Mesendoderm (in vitro differentiated cells): ENCODE data around the gene KCNJ6.
"Not testable (repeated sequence)": the region's sequence is repeated elsewhere in the genome, so short reads cannot be mapped to it uniquely, and the experiment has no call there.

Experiments
- DNase-seq: peaks from one replicate; pipeline ENCODE4 v3.0.0; 2013
- H2AK5ac ChIP-seq: 2 replicates; pipeline ENCODE4 v1.6.1; 2013; ENCODE audit warnings: low read length, inconsistent platforms
- H2BK120ac ChIP-seq: 2 replicates; pipeline ENCODE4 v1.6.1; 2013; ENCODE audit warnings: low read depth, mild to moderate bottlenecking, low read length, moderate library complexity, mixed read lengths
- H2BK15ac ChIP-seq: replicated peaks from 2 replicates; pipeline ENCODE4 v1.6.1; 2013; ENCODE audit warnings: low read depth, mild to moderate bottlenecking, moderate library complexity
- H2BK5ac ChIP-seq: 2 replicates; pipeline ENCODE4 v1.6.1; 2013; ENCODE audit warnings: low read length, inconsistent platforms
- H3K18ac ChIP-seq: 2 replicates; pipeline ENCODE4 v1.6.1; 2013; ENCODE audit warnings: mild to moderate bottlenecking, low read length, mixed read lengths
- H3K23ac ChIP-seq: one replicate; pipeline ENCODE4 v1.6.1; 2013; ENCODE audit warnings: low read length
- H3K27ac ChIP-seq: 2 replicates; pipeline ENCODE4 v1.5.1; 2013; ENCODE audit warnings: low read depth, mild to moderate bottlenecking, inconsistent platforms, low read length, moderate library complexity
- H3K27me3 ChIP-seq: 2 replicates; pipeline ENCODE4 v1.6.1; 2013; ENCODE audit warnings: low read length, control low read depth, mild to moderate bottlenecking, inconsistent platforms; ENCODE audit not compliant: insufficient read depth, poor library complexity
- H3K36me3 ChIP-seq: 2 replicates; pipeline ENCODE4 v1.6.1; 2013; ENCODE audit warnings: low read length, inconsistent platforms; ENCODE audit not compliant: control insufficient read depth, insufficient read depth
- H3K4ac ChIP-seq: one replicate; pipeline ENCODE4 v1.6.1; 2013; ENCODE audit warnings: low read depth, mild to moderate bottlenecking, low read length, moderate library complexity
- H3K4me1 ChIP-seq: 2 replicates; pipeline ENCODE4 v1.6.1; 2013; ENCODE audit warnings: low read depth, low read length, inconsistent platforms; ENCODE audit not compliant: control insufficient read depth
- H3K4me2 ChIP-seq: 2 replicates; pipeline ENCODE4 v1.6.1; 2013; ENCODE audit warnings: low read length
- H3K4me3 ChIP-seq: 2 replicates; pipeline ENCODE4 v1.5.1; 2013; ENCODE audit warnings: mild to moderate bottlenecking, low read length
- H3K56ac ChIP-seq: one replicate; pipeline ENCODE4 v1.6.1; 2013; ENCODE audit warnings: low read length
- H3K79me1 ChIP-seq: 2 replicates; pipeline ENCODE4 v1.6.1; 2013; ENCODE audit warnings: low read length, inconsistent platforms
- H3K79me2 ChIP-seq: 2 replicates; pipeline ENCODE4 v1.6.1; 2013; ENCODE audit warnings: mild to moderate bottlenecking, low read length; ENCODE audit not compliant: control insufficient read depth, insufficient read depth
- H3K9ac ChIP-seq: 2 replicates; pipeline ENCODE4 v1.6.1; 2013; ENCODE audit warnings: low read length, inconsistent platforms
- H4K5ac ChIP-seq: one replicate; pipeline ENCODE4 v1.6.1; 2013; ENCODE audit warnings: low read length
- H4K8ac ChIP-seq: one replicate; pipeline ENCODE4 v1.6.1; 2013; ENCODE audit warnings: low read depth, mild to moderate bottlenecking, control low read depth, low read length, moderate library complexity
- WGBS: extraction: QIAGEN DNeasy Blood & Tissue Kit; methylation state at CpG from one replicate; pipeline ENCODE4 v1.1.7; 2013; ENCODE audit warnings: low lambda C conversion rate, missing lambda C conversion rate; ENCODE audit not compliant: insufficient coverage; ENCODE audit errors: extremely low coverage; 5-methylcytosine and 5-hydroxymethylcytosine counted together

KCNJ6 gene

DNA sequence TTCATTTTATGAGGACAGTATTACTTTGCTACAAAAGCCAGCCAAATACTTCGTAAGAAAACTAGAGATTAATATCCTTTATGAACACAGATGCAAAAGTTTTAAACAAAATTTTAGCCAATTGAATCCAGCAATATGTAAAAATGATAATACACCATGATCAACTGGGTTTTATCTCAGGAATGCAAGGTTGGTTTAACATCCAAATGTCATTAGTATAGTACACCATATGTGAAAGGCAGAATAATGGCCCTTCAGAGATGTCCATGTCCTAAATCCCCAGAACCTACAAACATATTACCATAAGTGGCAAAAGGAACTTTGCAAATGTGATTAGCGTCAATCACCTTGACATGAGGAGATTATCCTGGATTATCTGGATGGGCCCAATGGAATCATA lies 16.7 kb upstream of the KCNJ6 start:
- Histone ChIP-seq H3K18ac (no peak overlapping the region), H2BK120ac (no peak overlapping the region), H3K4me1 (no peaks in the 10 kb centered on the region), H3K79me1 (no peaks in the 10 kb centered on the region), H3K56ac (no peak overlapping the region), H3K23ac (no peak overlapping the region), H3K27me3 (no peaks in the 10 kb centered on the region), H3K27ac (no peak overlapping the region), H3K36me3 (no peaks in the 10 kb centered on the region), H3K4ac (no peak overlapping the region), H2BK15ac (no peak overlapping the region), H3K9ac (no peak overlapping the region), H4K5ac (no peak overlapping the region), H3K4me3 (no peak overlapping the region), H3K4me2 (no peak overlapping the region), H2AK5ac (no peak overlapping the region), H4K8ac (no peak overlapping the region), H3K79me2 (no peaks in the 10 kb centered on the region), H2BK5ac (no peak overlapping the region)
- DNase-seq: no peak
- WGBS: no CpG with 5 or more reads among the region's 2 CpGs

DNA sequence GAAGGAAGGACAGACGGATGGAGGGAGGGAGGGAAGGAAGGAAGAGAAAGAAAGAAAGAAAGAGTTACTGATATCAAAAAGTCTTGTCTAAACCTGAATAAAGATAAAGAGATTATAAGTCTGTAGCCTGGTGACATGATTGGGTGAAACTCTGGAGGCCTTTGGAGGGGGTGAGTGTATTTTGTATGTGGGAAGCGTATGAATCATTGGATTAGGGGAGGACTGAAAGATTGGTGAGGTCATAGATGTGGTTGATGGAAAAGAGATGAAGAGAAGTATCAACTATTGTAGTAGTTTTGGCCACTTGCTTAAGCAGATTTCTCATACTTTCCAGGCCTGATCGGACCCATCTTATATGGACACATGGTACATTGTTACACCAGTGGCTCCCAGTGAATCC lies 11.5 kb upstream of the KCNJ6 start:
- Histone ChIP-seq H3K36me3 (no peaks in the 10 kb centered on the region), H2BK5ac (no peak overlapping the region), H2BK120ac (no peak overlapping the region), H3K4me1 (no peaks in the 10 kb centered on the region), H3K4ac (no peak overlapping the region), H3K56ac (no peak overlapping the region), H3K4me3 (no peak overlapping the region), H3K9ac (no peak overlapping the region), H3K27ac (no peak overlapping the region), H2BK15ac (no peak overlapping the region), H3K18ac (no peak overlapping the region), H4K5ac (no peak overlapping the region), H2AK5ac (no peak overlapping the region), H3K79me1 (no peaks in the 10 kb centered on the region), H3K79me2 (no peaks in the 10 kb centered on the region), H4K8ac (no peak overlapping the region), H3K27me3 (no peaks in the 10 kb centered on the region), H3K23ac (no peak overlapping the region), H3K4me2 (no peak overlapping the region)
- no peak for DNase-seq
- no CpG with 5 or more reads among the region's 3 CpGs for WGBS

DNA sequence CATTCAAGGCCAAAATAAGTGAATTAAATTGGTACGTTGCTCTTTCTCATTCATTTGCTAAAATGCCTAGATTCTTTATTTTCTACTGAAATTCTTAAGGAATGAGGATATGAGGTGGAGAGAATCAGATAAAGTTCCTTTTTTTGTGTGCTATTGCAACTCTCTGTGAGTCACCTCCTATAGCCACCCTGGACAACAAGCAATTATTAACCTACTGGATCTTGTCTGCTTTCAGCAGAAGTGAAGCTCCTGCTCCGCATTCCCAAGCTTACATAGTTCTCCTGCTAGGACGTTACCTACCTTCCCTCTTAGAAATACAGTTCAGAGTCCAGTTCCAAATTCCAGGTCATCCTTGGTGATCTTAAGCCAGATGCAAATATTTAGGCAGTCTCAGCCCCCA lies 4.8 kb upstream of the KCNJ6 start:
- H3K27ac ChIP-seq: no peak overlapping the region
- H3K23ac ChIP-seq: no peak overlapping the region

DNA sequence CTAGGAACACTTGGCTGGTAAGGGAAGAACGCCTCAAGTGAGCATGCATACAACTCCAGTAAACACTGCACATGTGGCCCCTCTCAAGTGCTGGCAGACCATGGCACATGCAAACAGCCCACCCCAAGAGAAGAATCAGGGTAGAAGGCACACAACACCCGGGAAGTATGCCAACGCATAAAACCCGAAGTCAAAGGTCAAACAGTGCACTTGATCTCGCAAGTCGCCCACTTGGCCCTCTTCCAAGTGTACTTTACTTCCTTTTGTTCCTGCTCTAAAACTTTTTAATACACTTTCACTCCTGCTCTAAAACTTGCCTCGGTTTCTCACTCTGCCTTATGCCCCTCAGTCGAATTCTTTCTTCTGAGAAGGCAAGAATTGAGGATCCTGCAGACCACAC lies 4.0 kb upstream of the KCNJ6 start:
- H3K4me3 ChIP-seq, H3K27ac ChIP-seq: not testable (repeated sequence)
- no CpG with 5 or more reads among the region's 8 CpGs for WGBS

More for the DNA sequence above, 4.8 kb upstream of the KCNJ6 start:
- Histone ChIP-seq H3K79me2 (no peaks in the 10 kb centered on the region), H3K4ac (no peak overlapping the region), H3K4me2 (no peak overlapping the region), H4K5ac (no peak overlapping the region), H2BK5ac (no peak overlapping the region), H3K4me3 (no peak overlapping the region), H4K8ac (no peak overlapping the region), H3K9ac (no peak overlapping the region), H3K56ac (no peak overlapping the region), H2AK5ac (no peak overlapping the region), H2BK120ac (no peak overlapping the region), H3K18ac (no peak overlapping the region), H3K27me3 (no peaks in the 10 kb centered on the region), H3K79me1 (no peaks in the 10 kb centered on the region), H2BK15ac (no peak overlapping the region), H3K4me1 (no peaks in the 10 kb centered on the region), H3K36me3 (no peaks in the 10 kb centered on the region)
- no CpG with 5 or more reads among the region's 3 CpGs for WGBS
- DNase-seq: no peak

DNA sequence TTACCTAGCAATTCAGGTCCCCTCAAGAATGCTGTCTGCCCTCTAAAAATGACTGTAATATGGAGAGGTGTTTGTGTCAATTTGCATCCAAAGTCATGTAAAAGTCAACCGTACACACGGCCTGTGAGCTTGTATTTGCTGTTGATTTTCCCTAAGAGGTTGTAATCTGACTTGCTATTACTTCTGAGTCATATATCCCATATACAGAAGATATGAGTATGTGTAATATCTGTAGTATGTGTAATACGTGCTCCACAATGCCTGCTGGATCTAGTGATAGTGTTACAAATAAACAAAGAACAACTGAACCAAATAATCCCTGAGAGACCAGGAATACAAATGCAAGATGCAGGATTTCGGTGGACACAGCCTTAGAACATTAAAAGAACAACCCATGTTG lies 1.4 kb upstream of the KCNJ6 start:
- no peak overlapping the region for H3K56ac ChIP-seq
- H3K27me3 ChIP-seq: peaks cover 9% of the 10 kb centered on the region
- no peak overlapping the region for H2BK120ac ChIP-seq
- H2BK15ac ChIP-seq: no peak overlapping the region
- H3K4me2 ChIP-seq: no peak overlapping the region
- no peaks in the 10 kb centered on the region for H3K79me2 ChIP-seq
- H3K4me3 ChIP-seq: no peak overlapping the region
- H3K4ac ChIP-seq: no peak overlapping the region
- H3K18ac ChIP-seq: no peak overlapping the region
- H3K27ac ChIP-seq: no peak overlapping the region
- no peak for DNase-seq
- no peaks in the 10 kb centered on the region for H3K4me1 ChIP-seq
- no peak overlapping the region for H4K5ac ChIP-seq
- no peaks in the 10 kb centered on the region for H3K79me1 ChIP-seq
- H3K9ac ChIP-seq: no peak overlapping the region
- H3K23ac ChIP-seq: no peak overlapping the region
- H2BK5ac ChIP-seq: no peak overlapping the region
- no peaks in the 10 kb centered on the region for H3K36me3 ChIP-seq
- no CpG with 5 or more reads among the region's 4 CpGs for WGBS
- H2AK5ac ChIP-seq: no peak overlapping the region
- H4K8ac ChIP-seq: no peak overlapping the region

More for the DNA sequence above, 4.0 kb upstream of the KCNJ6 start:
- H2BK5ac ChIP-seq, H4K5ac ChIP-seq, H2BK120ac ChIP-seq, H4K8ac ChIP-seq, H3K4me2 ChIP-seq, H3K23ac ChIP-seq, H3K36me3 ChIP-seq, DNase-seq, H3K56ac ChIP-seq, H3K4me1 ChIP-seq, H3K79me1 ChIP-seq, H2BK15ac ChIP-seq, H3K9ac ChIP-seq, H3K79me2 ChIP-seq, H3K18ac ChIP-seq, H3K4ac ChIP-seq, H2AK5ac ChIP-seq, H3K27me3 ChIP-seq: not testable (repeated sequence)

DNA sequence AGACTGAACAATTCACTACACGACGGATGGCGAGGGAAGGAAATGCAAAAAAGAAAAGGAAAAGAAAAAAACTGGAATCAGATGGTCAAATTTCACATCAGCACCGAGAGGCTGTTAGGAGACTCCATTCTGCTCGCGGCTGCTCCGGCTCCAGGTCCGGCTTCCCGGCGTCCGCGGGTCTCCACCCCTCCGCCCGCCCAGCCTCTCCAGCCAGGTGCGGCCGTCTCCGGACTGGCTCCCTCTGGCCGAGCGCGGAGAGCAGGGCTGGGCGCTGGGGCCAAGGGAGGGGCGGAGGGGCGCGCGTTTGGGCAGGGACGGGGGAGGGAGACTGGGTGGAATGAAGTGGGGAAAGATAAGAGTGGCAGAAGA lies 332 bp downstream of the KCNJ6 start:
- Histone ChIP-seq H2AK5ac (no peak overlapping the region), H2BK120ac (no peak overlapping the region), H3K23ac (no peak overlapping the region), H3K36me3 (no peaks in the 10 kb centered on the region), H3K4me1 (no peaks in the 10 kb centered on the region), H2BK5ac (no peak overlapping the region), H3K79me1 (no peaks in the 10 kb centered on the region), H3K56ac (no peak overlapping the region), H2BK15ac (no peak overlapping the region), H4K8ac (no peak overlapping the region), H4K5ac (no peak overlapping the region), H3K9ac (no peak overlapping the region), H3K27ac (no peak overlapping the region), H3K27me3 (peaks cover 9% of the 10 kb centered on the region), H3K4ac (no peak overlapping the region), H3K4me3 (no peak overlapping the region), H3K18ac (no peak overlapping the region), H3K79me2 (no peaks in the 10 kb centered on the region), H3K4me2 (peak overlapping the region; percentile 29)
- no peak for DNase-seq
- WGBS: no CpG with 5 or more reads among the region's 26 CpGs
